Mesenchymal stem cell (in vitro differentiated cells and primary cell): ENCODE results near the gene ABHD11. TPM values are rescaled to one million over a fixed set of nuclear protein-coding genes. Genes with fewer than 3 reads are reported as not detected.

Source experiments
- small RNA-seq: library from polyadenylated mRNA; stranded (forward); fragments of <200 nt; extraction: miRNeasy Mini kit (QIAGEN cat#:217004); gene quantifications from one replicate; pipeline ENCODE3, GENCODE V24; 2013; ENCODE audit warnings: low read depth

Gene ABHD11

Small RNAs within 50 kb of the gene (small RNA-seq; reads per million reads assigned to genes)
- gene MIR4284 (not detected), gene RN7SL265P (not detected)
